Measurements from ENCODE around the gene PTDSS2. TPM values are rescaled to one million over a fixed set of nuclear protein-coding genes. Genes with fewer than 3 reads are reported as not detected.

Gene PTDSS2
- total and polyA plus RNA-seq, 2 of the 13 experiments (the other 11 are each of a cell fraction or from before 2014, with no cell fraction given): 21.7 to 26.4 TPM

- 0 out of 2 replicates have a peak, but pooled peaks have one; percentile 72 for TF ChIP-seq GLI4 (CRISPR knock-in tag; IDR thresholded peaks at IDR 0.05; ENCODE audit: borderline replicate concordance)
Observed at GRCh38 chr11:447923-448731, 2.0 kb upstream of the PTDSS2 start (continued).

GRCh38 chr11:450809-451451 is 851 bp downstream of the PTDSS2 start:
- DNase-seq (ENCODE audit: low spot score) (peak; percentile 70), FAIRE-seq (peak; percentile 47), ATAC-seq (peak; percentile 44)
- Histone ChIP-seq H2AFZ (ENCODE audit: low read length) (no peak overlapping the region), H3K4me3 (replicated peaks in 1 of 3; ENCODE audit: insufficient read depth in 1 of 3, low read depth in 2 of 3, low read length in 3 of 3) (peak overlapping the region; percentile 78 to 89 (median 86)), H3K36me3 (replicated peaks in 1 of 2; ENCODE audit: control insufficient read depth in 1 of 2, insufficient read depth in 2 of 2, low read length in 2 of 2) (peaks cover 9 to 27% of the 10 kb centered on the region in 2 experiments), H3K9ac (ENCODE audit: insufficient read depth, low read depth, low read length) (peak overlapping the region; percentile 89), H3K27me3 (ENCODE audit: control insufficient read depth in 1 of 2, insufficient read depth in 2 of 2, low read length in 2 of 2) (no peaks in the 10 kb centered on the region; a peak in 1 of 5 replicates), H3K4me1 (ENCODE audit: insufficient read depth, low read length) (peaks cover 47% of the 10 kb centered on the region), H4K20me1 (ENCODE audit: insufficient read depth, low read length) (no peaks in the 10 kb centered on the region), H3K9me3 (ENCODE audit: low read length) (no peaks in the 10 kb centered on the region), H3K4me2 (ENCODE audit: low read depth, low read length) (peak overlapping the region; percentile 87), H3K79me2 (ENCODE audit: insufficient read depth, low read length) (peaks cover 43% of the 10 kb centered on the region), H3K27ac (ENCODE audit: extremely low read length, insufficient read depth, low read length) (peak overlapping the region; percentile 54)
- CTCF ChIA-PET (ENCODE audit: low intra/inter-chr PET ratio, low total read pairs): interaction anchor here (1.2 to 4.4 kb wide), 3 partner anchors 46 to 68 kb away, joined by 3 to 20 read pairs (median 5); no protein-coding TSS in a partner anchor
- in situ Hi-C loops (cut with HindIII; ENCODE audit: extremely low pct_ligation_motif_present, low pct_unique_long_range_greater_than_20kb): no loop called here
- POLR2A ChIA-PET: interaction anchor here (1.3 to 2.1 kb wide), 5 partner anchors 9 to 145 kb away, joined by 4 to 10 read pairs (median 6); partner anchors contain the start of gene ANO9
- TSS peak; percentile 39 for BruUV-seq (replicated peaks)
- 3% methylated on average over 32 of the region's 46 CpGs for WGBS (ENCODE audit: low lambda C conversion rate)
- intact Hi-C loops (cut with micrococcal nuclease; ENCODE audit: unreplicated experiment): no loop called here
- TF ChIP-seq CBX1 (IDR thresholded peaks at IDR 0.05; ENCODE audit: low read depth): no peak
- TF ChIP-seq REPIN1 (CRISPR knock-in tag; IDR thresholded peaks at IDR 0.05; ENCODE audit: borderline replicate concordance, low read depth): no peak
- no peak for TF ChIP-seq RAD51 (IDR thresholded peaks at IDR 0.05; ENCODE audit: borderline replicate concordance)
- TF ChIP-seq ZNF780A (CRISPR knock-in tag; IDR thresholded peaks at IDR 0.05): 0 out of 2 replicates have a peak, but pooled peaks have one; percentile 35
- no peak for TF ChIP-seq TCF7 (IDR thresholded peaks at IDR 0.05; ENCODE audit: low read depth)
- TF ChIP-seq ZFP91 (CRISPR knock-in tag; IDR thresholded peaks at IDR 0.05; ENCODE audit: borderline replicate concordance): 0 out of 2 replicates have a peak, but pooled peaks have one; percentile 47
- TF ChIP-seq FOXJ3 (CRISPR knock-in tag; IDR thresholded peaks at IDR 0.05; ENCODE audit: borderline replicate concordance): no peak
- 0 out of 2 replicates have a peak, but pooled peaks have one; percentile 10 for TF ChIP-seq HES4 (CRISPR knock-in tag; IDR thresholded peaks at IDR 0.05; ENCODE audit: borderline replicate concordance)
- no peak for TF ChIP-seq FOXA1 (IDR thresholded peaks at IDR 0.05)
- TF ChIP-seq FOXA1 (CRISPR knock-in tag; IDR thresholded peaks at IDR 0.05): no peak
- TF ChIP-seq MYC (CRISPR knock-in tag; IDR thresholded peaks at IDR 0.05; ENCODE audit: borderline replicate concordance): peak; percentile 82
- 0 out of 2 replicates have a peak, but pooled peaks have one; percentile 8 for TF ChIP-seq ZNF773 (CRISPR knock-in tag; IDR thresholded peaks at IDR 0.05; ENCODE audit: borderline replicate concordance)
- peak; percentile 58; the same call in 1 of the 2 replicates for TF ChIP-seq GATAD1 (CRISPR knock-in tag; IDR thresholded peaks at IDR 0.05)
- peak; percentile 17; the same call in 1 of the 2 replicates for TF ChIP-seq HDAC1 (CRISPR knock-in tag; IDR thresholded peaks at IDR 0.05)
- TF ChIP-seq ZNF619 (CRISPR knock-in tag; IDR thresholded peaks at IDR 0.05): 0 out of 2 replicates have a peak, but pooled peaks have one; percentile 30
- TF ChIP-seq ZHX1 (CRISPR knock-in tag; IDR thresholded peaks at IDR 0.05; ENCODE audit: low read depth): peak; percentile 34; the same call in 1 of the 2 replicates
